A673 (cell line): ENCODE results near the gene SEMA5A. TPM values are rescaled to one million over a fixed set of nuclear protein-coding genes. Genes with fewer than 3 reads are reported as not detected.

Experiments used
- BruUV-seq: library from RNA; stranded (reverse); fragments of 400-500 nt; replicated peaks from 2 replicates; lab custom pipeline; 2021; lab: Mats Ljungman, UMichigan
- CTCF ChIA-PET: fragments of 300-600 bp; sonication (Branson Sonifier 250); formaldehyde crosslinking; loops from one replicate; lab custom pipeline; 2022; ENCODE audit warnings: antibody characterized with exemption; lab: Charles Lee
- POLR2A ChIA-PET: fragments of 300-600 bp; sonication (Branson Sonifier 250); formaldehyde crosslinking; loops from one replicate; lab custom pipeline; 2022; ENCODE audit warnings: antibody characterized with exemption; ENCODE audit not compliant: low non-redundant PET; lab: Charles Lee
- DNase-seq: peaks from one replicate; pipeline ENCODE4 v3.0.0-alpha.2; 2015; ENCODE audit warnings: low spot score
- H3K27ac ChIP-seq: fragments of 200-600 bp; sonication (generic); 2 replicates; pipeline ENCODE4 v1.5.1; 2016; ENCODE audit warnings: mixed run types, low read depth, mild to moderate bottlenecking, mixed read lengths, antibody characterized with exemption, low read length; ENCODE audit not compliant: poor library complexity, severe bottlenecking
- H3K27me3 ChIP-seq: fragments of 200-600 bp; sonication (generic); replicated peaks from 2 replicates; pipeline ENCODE4 v1.6.1; 2017; ENCODE audit warnings: mixed run types, low read depth, mild to moderate bottlenecking, mixed read lengths, antibody characterized with exemption, low read length; ENCODE audit not compliant: insufficient read depth, poor library complexity
- H3K36me3 ChIP-seq: fragments of 200-600 bp; sonication (generic); 2 replicates; pipeline ENCODE4 v1.6.1; 2016; ENCODE audit warnings: mixed run types, mild to moderate bottlenecking, mixed read lengths, antibody characterized with exemption, low read length; ENCODE audit not compliant: insufficient read depth, poor library complexity, severe bottlenecking
- H3K4me1 ChIP-seq: fragments of 200-600 bp; sonication (generic); 2 replicates; pipeline ENCODE4 v1.6.1; 2017; ENCODE audit warnings: mixed run types, mild to moderate bottlenecking, mixed read lengths, antibody characterized with exemption, low read length; ENCODE audit not compliant: insufficient read depth, poor library complexity, severe bottlenecking
- H3K4me3 ChIP-seq: fragments of 200-600 bp; sonication (generic); 2 replicates; pipeline ENCODE4 v1.5.1; 2016; ENCODE audit warnings: low read depth, mixed run types, mild to moderate bottlenecking, mixed read lengths, low read length; ENCODE audit not compliant: poor library complexity, severe bottlenecking
- H3K9me3 ChIP-seq: fragments of 200-600 bp; sonication (generic); 2 replicates; pipeline ENCODE4 v1.6.1; 2016; ENCODE audit warnings: mixed run types, low read depth, mild to moderate bottlenecking, mixed read lengths, antibody characterized with exemption, low read length; ENCODE audit not compliant: poor library complexity, severe bottlenecking
- CTCF ChIP-seq: fragments of 300-800, 200-600 bp; sonication (generic); conservative IDR thresholded peaks from 2 replicates; pipeline ENCODE4 v1.5.1; 2017; ENCODE audit warnings: low read depth, mild to moderate bottlenecking, antibody characterized with exemption, low read length, moderate library complexity, mixed read lengths
- EZH2 ChIP-seq: fragments of 200-600 bp; sonication (generic); IDR thresholded peaks from 2 replicates; pipeline ENCODE4 v1.6.1; 2017; ENCODE audit warnings: borderline replicate concordance, low read depth, mild to moderate bottlenecking, mixed read lengths, antibody characterized with exemption, low read length; ENCODE audit not compliant: poor library complexity, severe bottlenecking
- intact Hi-C: fragments of 100-400 bp; cut with micrococcal nuclease; formaldehyde crosslinking; loops from one replicate; pipeline ENCODE4 v1.10.0; 2022; ENCODE audit not compliant: unreplicated experiment
- total RNA-seq: library from RNA; stranded (reverse); gene quantifications from 2 replicates; pipeline ENCODE4 v1.2.3, GENCODE V29; 2021

SEMA5A gene
- total RNA-seq, 1 experiment from 2014 or later: 0.17 TPM

- ChIA-PET CTCF (no interaction called here), POLR2A (no interaction called here)
- no peak for DNase-seq
- BruUV-seq: no TSS peak
- H3K4me3 ChIP-seq: no peak overlapping the region
- no peaks in the 10 kb centered on the region for H3K27me3 ChIP-seq
- TF ChIP-seq CTCF (no peak), EZH2 (no peak)
- intact Hi-C loops: no loop called here
- no peaks in the 10 kb centered on the region for H3K4me1 ChIP-seq
- H3K36me3 ChIP-seq: no peaks in the 10 kb centered on the region
- H3K9me3 ChIP-seq: no peaks in the 10 kb centered on the region
- no peak overlapping the region for H3K27ac ChIP-seq
These were observed 43.4 kb upstream of the SEMA5A start for GRCh38 chr5:9589049-9589835.

- Histone ChIP-seq H3K4me1 (no peaks in the 10 kb centered on the region), H3K27me3 (no peaks in the 10 kb centered on the region), H3K36me3 (no peaks in the 10 kb centered on the region), H3K27ac (no peak overlapping the region), H3K9me3 (no peaks in the 10 kb centered on the region), H3K4me3 (no peak overlapping the region)
- CTCF ChIA-PET: no interaction called here
- DNase-seq: no peak
- intact Hi-C loops: no loop called here
- no peak for TF ChIP-seq EZH2
- TF ChIP-seq CTCF: no peak
- POLR2A ChIA-PET: no interaction called here
- BruUV-seq: no TSS peak
These were observed 42.4 kb upstream of the SEMA5A start for GRCh38 chr5:9588254-9588653.

- ChIA-PET POLR2A (no interaction called here), CTCF (no interaction called here)
- Histone ChIP-seq H3K27ac (no peak overlapping the region), H3K36me3 (no peaks in the 10 kb centered on the region), H3K9me3 (no peaks in the 10 kb centered on the region), H3K27me3 (no peaks in the 10 kb centered on the region), H3K4me1 (no peaks in the 10 kb centered on the region), H3K4me3 (no peak overlapping the region)
- TF ChIP-seq EZH2 (no peak), CTCF (no peak)
- BruUV-seq: no TSS peak
- DNase-seq: no peak
- intact Hi-C loops: no loop called here
These were observed 41.3 kb upstream of the SEMA5A start for GRCh38 chr5:9587135-9587534.
